ENCODE data around the gene BRD7. TPM values are rescaled to one million over a fixed set of nuclear protein-coding genes. Genes with fewer than 3 reads are reported as not detected.
A peak's percentile ranks its signal among the peaks of the same experiment; 100 is the strongest.

Gene BRD7
- polyA plus RNA-seq, 3 donors, result 11.4 to 33.0 (median 21.2) TPM

DNA sequence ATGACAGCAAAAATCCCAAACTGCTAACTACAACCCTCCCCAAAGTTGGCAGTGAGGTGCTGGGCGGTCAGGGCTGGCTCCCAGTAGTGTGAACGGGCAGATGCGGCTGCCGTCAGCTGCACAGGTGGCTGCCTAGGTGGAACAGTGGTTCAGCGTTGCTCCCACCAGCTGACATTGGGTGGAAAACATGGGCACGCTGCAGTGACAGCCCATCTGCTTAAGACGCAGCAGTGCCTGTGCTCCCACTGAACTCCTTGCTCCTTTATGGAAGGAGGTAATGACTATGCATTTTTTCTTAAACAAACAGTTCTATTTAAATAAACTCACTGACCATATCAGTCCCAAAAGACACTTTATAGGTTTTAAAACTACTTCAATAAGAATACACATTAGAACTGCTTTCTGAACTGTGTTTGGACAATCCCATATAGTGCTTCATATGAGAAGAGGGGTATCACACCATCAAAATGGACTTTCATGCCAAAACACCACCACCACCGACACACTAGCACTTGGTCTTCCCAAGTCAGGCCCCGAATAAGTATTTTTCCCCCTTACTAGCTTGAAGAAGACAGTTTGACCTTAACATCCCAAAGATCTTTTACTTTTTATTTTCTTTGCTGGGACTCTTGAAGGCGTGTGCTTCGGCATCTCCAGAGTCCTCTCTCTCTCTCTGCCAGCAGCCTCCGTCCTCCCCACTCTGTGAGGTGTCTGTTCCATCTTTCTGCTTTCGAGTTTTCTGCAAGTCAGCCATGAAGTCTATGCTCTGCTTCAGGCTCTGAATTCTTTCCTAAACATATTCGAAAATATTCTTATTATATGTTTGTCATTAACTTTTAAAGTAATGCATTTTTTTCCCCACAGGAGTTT lies 34.4 kb downstream of the BRD7 start:
- H3K27ac Mint-ChIP-seq, result peak overlapping the region in 1 of 7 donors; percentile 4
- Histone ChIP-seq H4K20me1 (ENCODE audit: insufficient read depth, low read length) (no peaks in the 10 kb centered on the region), H3K9ac (ENCODE audit: insufficient read depth, low read length, poor library complexity, severe bottlenecking) (no peak overlapping the region), H2AFZ (ENCODE audit: insufficient read depth, low read depth, low read length, poor library complexity, severe bottlenecking) (no peak overlapping the region), H3K79me2 (ENCODE audit: insufficient read depth, low read length) (no peaks in the 10 kb centered on the region), H3K4me2 (replicated peaks; ENCODE audit: extremely low read depth, low read length, poor library complexity, severe bottlenecking) (no peak overlapping the region), H3K27ac (ENCODE audit: low read depth in 1 of 2, low read length in 2 of 2) (no peak overlapping the region), H3K9me3 (replicated peaks in 1 of 2; ENCODE audit: control insufficient read depth in 1 of 2, insufficient read depth in 1 of 2, low read length in 2 of 2) (no peaks in the 10 kb centered on the region), H3K4me1 (ENCODE audit: control insufficient read depth in 1 of 2, insufficient read depth in 2 of 2, low read length in 2 of 2) (no peaks in the 10 kb centered on the region), H3K27me3 (ENCODE audit: control insufficient read depth in 2 of 2, insufficient read depth in 2 of 2, low read length in 2 of 2) (no peaks in the 10 kb centered on the region), H3K4me3 (replicated peaks in 1 of 3; ENCODE audit: low read depth in 2 of 3, low read length in 3 of 3) (no peak overlapping the region), H3K36me3 (replicated peaks in 1 of 2; ENCODE audit: control insufficient read depth in 1 of 2, insufficient read depth in 2 of 2, low read length in 2 of 2) (peaks cover 60 to 96% of the 10 kb centered on the region in 2 donors)
- H3K4me3 Mint-ChIP-seq, result no peak overlapping the region
- no peak for TF ChIP-seq CTCF (IDR thresholded peaks at IDR 0.05)
- no peak for DNase-seq
- peaks cover 66 to 72% of the 10 kb centered on the region in 2 donors for H3K36me3 Mint-ChIP-seq
- H3K27me3 Mint-ChIP-seq (ENCODE audit: low read depth in 3 of 3), result no peaks in the 10 kb centered on the region
- peaks cover 6% of the 10 kb centered on the region for H3K4me1 Mint-ChIP-seq
- intact Hi-C loops (cut with micrococcal nuclease), result no loop called here
- H3K9me3 Mint-ChIP-seq, result no peaks in the 10 kb centered on the region
- 81% methylated on average over 7 of the region's 14 CpGs for WGBS (ENCODE audit: insufficient coverage)

- H3K36me3 Mint-ChIP-seq, result peaks cover 62 to 72% of the 10 kb centered on the region in 2 donors
- WGBS (ENCODE audit: insufficient coverage), result 100% methylated on average over 1 of the region's 3 CpGs
- H3K4me1 Mint-ChIP-seq, result peaks cover 2% of the 10 kb centered on the region
These were observed 36.2 kb downstream of the BRD7 start for GRCh38 chr16:50332599-50332998.

More at GRCh38 chr16:50332599-50332998, 36.2 kb downstream of the BRD7 start:
- Histone ChIP-seq H2AFZ (ENCODE audit: insufficient read depth, low read depth, low read length, poor library complexity, severe bottlenecking) (no peak overlapping the region), H3K27me3 (ENCODE audit: control insufficient read depth in 2 of 2, insufficient read depth in 2 of 2, low read length in 2 of 2) (no peaks in the 10 kb centered on the region), H4K20me1 (ENCODE audit: insufficient read depth, low read length) (no peaks in the 10 kb centered on the region), H3K4me2 (replicated peaks; ENCODE audit: extremely low read depth, low read length, poor library complexity, severe bottlenecking) (no peak overlapping the region), H3K27ac (ENCODE audit: low read depth in 1 of 2, low read length in 2 of 2) (no peak overlapping the region), H3K36me3 (replicated peaks in 1 of 2; ENCODE audit: control insufficient read depth in 1 of 2, insufficient read depth in 2 of 2, low read length in 2 of 2) (peaks cover 56 to 96% of the 10 kb centered on the region in 2 donors), H3K9me3 (replicated peaks in 1 of 2; ENCODE audit: control insufficient read depth in 1 of 2, insufficient read depth in 1 of 2, low read length in 2 of 2) (no peaks in the 10 kb centered on the region), H3K4me1 (ENCODE audit: control insufficient read depth in 1 of 2, insufficient read depth in 2 of 2, low read length in 2 of 2) (no peaks in the 10 kb centered on the region), H3K9ac (ENCODE audit: insufficient read depth, low read length, poor library complexity, severe bottlenecking) (no peak overlapping the region), H3K4me3 (replicated peaks in 1 of 3; ENCODE audit: low read depth in 2 of 3, low read length in 3 of 3) (no peak overlapping the region), H3K79me2 (ENCODE audit: insufficient read depth, low read length) (no peaks in the 10 kb centered on the region)
- DNase-seq, result no peak
- Mint-ChIP-seq H3K27me3 (ENCODE audit: low read depth in 3 of 3) (no peaks in the 10 kb centered on the region), H3K4me3 (no peak overlapping the region), H3K9me3 (no peaks in the 10 kb centered on the region), H3K27ac (no peak overlapping the region)
- intact Hi-C loops (cut with micrococcal nuclease), result no loop called here
- TF ChIP-seq CTCF (IDR thresholded peaks at IDR 0.05), result no peak
